HG02763 (cell line): ENCODE results near the gene REC8.
A peak's percentile ranks its signal among the peaks of the same experiment; 100 is the strongest.

Experiments used
- ATAC-seq: cut with Tn5 transposase; IDR thresholded peaks from one replicate; pipeline ENCODE4 v1.9.1; 2021; ENCODE audit warnings: mild to moderate bottlenecking, moderate library complexity; ENCODE audit not compliant: unreplicated experiment

The REC8 gene

GRCh38 chr14:24171422-24172260, at the start of gene REC8:
TSS of gene REC8 (plus strand) at chr14:24172080. CDS start at chr14:24172553, 473 bp downstream.
- peak; percentile 77 for ATAC-seq

- no peak for ATAC-seq
Observed at GRCh38 chr14:24122416-24122815, 49.5 kb upstream of the REC8 start.

DNA sequence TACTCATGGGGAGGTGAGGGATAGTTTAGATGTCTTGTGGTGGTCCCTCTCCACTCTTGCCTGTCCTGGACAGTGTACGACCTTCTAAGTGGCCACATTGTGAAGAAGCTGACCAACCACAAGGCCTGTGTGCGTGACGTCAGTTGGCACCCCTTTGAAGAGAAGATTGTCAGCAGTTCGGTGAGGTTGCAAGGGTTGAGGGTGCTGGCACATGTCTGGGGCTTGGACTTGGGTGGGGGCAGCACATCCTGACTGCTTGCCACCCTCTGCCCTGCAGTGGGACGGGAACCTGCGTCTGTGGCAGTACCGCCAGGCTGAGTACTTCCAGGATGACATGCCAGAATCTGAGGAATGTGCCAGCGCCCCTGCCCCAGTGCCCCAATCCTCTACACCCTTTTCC, 49.0 kb upstream of the REC8 start:
- no peak for ATAC-seq

- peak; percentile 44 for ATAC-seq
Observed at GRCh38 chr14:24123424-24124417, 48.2 kb upstream of the REC8 start.

- ATAC-seq, result no peak
Observed at GRCh38 chr14:24126939-24127338, 44.9 kb upstream of the REC8 start.

GRCh38 chr14:24127673-24128072, 44.2 kb upstream of the REC8 start:
- ATAC-seq, result no peak

DNA sequence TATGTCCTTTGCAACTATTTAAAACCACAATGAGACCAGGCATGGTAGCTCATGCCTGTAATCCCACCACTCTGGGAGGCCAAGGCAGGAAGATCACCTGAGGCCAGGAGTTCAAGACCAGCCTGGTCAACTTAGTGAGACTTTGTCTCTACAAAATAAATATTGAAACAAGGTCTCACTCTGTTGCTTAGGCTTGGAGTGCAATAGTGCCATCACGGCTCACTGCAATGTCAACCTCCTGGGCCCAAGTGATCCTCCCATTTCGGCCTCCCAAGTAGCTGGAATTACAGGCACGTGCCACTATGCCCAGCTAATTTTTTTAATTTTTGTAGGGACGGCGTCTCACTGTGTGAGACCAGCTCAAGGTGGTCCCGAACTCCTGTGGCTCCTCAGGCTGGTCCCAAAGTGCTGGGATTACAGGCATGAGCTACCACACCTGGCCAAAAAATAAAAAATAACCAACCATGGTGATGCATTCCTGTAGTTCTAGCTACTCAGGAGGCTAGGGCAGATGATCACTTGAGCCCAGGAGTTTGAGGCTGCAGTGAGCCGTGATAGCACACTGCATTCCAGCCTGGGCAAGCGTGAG, 42.4 kb upstream of the REC8 start:
- ATAC-seq, result no peak

GRCh38 chr14:24130380-24130716, 41.5 kb upstream of the REC8 start, which contains the start of gene FITM1:
TSS of gene FITM1 (plus strand) at chr14:24130659. CDS start at chr14:24131564, 905 bp downstream.
- ATAC-seq, result no peak

DNA sequence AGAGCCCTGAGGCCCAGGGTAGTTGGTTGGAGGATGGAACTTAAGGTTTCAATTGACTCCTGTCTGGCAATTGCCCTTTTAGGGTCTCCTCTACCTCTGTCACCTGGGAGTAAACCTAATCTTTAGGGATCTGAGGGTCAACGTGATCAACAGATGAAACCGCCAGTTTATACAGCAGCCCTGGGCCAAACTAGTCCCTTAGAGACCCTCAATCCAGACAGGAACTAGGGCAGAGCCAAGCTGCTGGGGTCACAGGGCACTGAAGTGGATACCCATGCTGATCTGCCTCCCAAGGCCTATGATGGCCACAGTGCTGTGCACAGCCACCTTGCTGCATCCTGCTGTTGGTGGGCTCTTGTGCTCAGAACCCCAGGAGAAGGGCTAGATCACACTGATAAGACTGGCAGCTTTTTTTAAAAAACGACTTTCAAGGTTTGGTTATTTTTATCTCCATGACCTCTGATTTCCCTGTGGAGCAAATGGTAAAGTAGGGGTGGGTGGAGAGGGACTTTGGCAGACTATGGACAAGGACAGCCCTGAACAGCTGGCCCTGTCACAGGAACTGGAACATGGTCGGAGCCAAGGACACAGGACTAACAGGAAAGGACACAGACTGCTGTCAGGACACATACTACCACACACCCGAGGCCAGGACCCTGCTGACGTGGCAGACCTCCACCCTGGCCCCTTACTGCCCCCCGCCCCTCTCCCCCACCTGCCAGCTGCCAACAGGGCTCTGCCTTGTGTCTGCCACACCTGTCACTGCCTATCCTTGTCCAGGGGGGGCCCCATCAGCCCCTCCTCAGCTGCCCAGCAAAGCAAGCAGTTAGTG, 40.9 kb upstream of the REC8 start:
- ATAC-seq, result no peak

GRCh38 chr14:24131549-24131966, 40.3 kb upstream of the REC8 start:
- ATAC-seq, result no peak

DNA sequence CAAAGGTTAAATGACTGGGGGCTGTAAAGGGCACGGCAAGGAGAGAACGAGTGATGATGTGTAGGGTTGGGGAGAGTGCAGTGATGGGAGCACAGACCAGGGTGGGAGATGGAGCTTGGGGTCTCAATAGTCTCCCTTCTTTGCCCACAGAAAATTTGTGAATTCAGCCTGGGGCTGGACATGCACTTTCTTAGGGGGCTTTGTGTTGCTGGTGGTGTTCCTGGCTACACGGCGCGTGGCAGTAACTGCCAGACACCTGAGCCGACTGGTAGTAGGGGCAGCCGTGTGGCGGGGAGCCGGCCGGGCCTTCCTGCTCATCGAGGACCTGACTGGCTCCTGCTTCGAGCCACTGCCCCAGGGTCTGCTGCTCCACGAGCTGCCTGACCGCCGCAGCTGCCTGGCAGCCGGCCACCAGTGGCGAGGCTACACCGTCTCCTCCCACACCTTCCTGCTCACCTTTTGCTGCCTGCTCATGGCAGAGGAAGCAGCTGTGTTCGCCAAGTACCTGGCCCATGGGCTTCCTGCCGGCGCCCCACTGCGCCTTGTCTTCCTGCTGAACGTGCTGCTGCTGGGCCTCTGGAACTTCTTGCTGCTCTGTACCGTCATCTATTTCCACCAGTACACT, 39.7 kb upstream of the REC8 start:
- ATAC-seq, result no peak

GRCh38 chr14:24132976-24133375, 38.9 kb upstream of the REC8 start:
- ATAC-seq, result no peak

GRCh38 chr14:24133735-24134134, 38.1 kb upstream of the REC8 start:
- ATAC-seq, result no peak

DNA sequence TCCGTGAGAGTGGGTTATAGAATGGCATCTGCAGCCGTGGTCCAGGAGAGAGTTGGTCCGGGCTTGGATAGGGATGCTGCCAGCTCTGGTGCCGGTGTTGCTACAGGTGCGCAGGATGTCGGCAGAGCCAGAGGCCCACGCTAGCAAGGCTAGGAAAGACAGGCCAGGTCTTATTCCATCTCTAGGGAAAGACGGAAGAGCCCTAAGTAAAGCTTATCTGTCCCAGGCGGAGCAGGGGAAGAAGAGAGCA, 36.4 kb upstream of the REC8 start:
- no peak for ATAC-seq

GRCh38 chr14:24135834-24136683, 35.8 kb upstream of the REC8 start, which contains the start of gene PSME1:
TSS of gene PSME1 (plus strand) at chr14:24136194. CDS start at chr14:24136263, 69 bp downstream.
- ATAC-seq, result peak; percentile 85

GRCh38 chr14:24136684-24137528, 35.0 kb upstream of the REC8 start:
- no peak for ATAC-seq

DNA sequence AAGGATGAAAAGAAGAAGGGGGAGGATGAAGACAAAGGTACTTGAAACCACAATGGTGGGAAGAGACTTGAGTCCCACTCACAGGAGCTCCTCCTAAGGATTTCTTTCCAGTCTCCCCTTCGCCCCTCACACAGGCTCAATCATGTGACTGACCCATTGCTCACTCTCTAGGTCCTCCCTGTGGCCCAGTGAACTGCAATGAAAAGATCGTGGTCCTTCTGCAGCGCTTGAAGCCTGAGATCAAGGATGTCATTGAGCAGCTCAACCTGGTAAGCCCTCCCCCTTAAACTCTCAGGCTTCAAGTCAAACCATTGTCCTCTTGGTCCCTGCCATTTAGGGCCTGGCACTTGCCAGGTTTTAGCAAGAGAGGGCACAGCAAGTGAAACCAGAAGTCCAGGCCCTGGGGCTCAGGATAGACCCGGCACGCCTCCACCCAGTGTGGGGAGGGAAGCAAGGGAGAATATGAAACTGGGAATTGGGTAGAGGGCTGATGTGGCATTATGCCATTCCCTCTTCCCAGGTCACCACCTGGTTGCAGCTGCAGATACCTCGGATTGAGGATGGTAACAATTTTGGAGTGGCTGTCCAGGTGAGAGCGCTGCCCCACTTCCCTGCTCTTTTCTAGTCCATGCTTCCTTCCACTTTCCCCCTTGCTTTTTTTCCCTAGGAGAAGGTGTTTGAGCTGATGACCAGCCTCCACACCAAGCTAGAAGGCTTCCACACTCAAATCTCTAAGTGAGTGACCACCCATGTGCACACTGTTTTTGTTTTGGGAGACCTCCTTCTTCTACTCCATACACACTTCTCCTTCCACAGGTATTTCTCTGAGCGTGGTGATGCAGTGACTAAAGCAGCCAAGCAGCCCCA, 34.1 kb upstream of the REC8 start:
- ATAC-seq, result no peak
